GM21576 (cell line): Measurements from ENCODE around the gene KRTAP9-2.
"Not testable (repeated sequence)": the region's sequence is repeated elsewhere in the genome, so short reads cannot be mapped to it uniquely, and the experiment has no call there.

ENCODE experiments used
- ATAC-seq: cut with Tn5 transposase; IDR thresholded peaks from one replicate; pipeline ENCODE4 v1.9.1; 2021; ENCODE audit warnings: mild to moderate bottlenecking, moderate library complexity; ENCODE audit not compliant: unreplicated experiment

Gene KRTAP9-2

GRCh38 chr17:41232399-41233105, 6.1 kb downstream of the KRTAP9-2 start, which contains the start of gene KRTAP9-3:
KRTAP9-3 (plus strand) TSS chr17:41232449; CDS start chr17:41232502, 53 bp downstream.
- ATAC-seq = not testable (repeated sequence)

GRCh38 chr17:41237116-41237515, 10.7 kb downstream of the KRTAP9-2 start:
- ATAC-seq = not testable (repeated sequence)

- ATAC-seq = not testable (repeated sequence)
These were observed 11.5 kb downstream of the KRTAP9-2 start, which contains the start of gene KRTAP9-8 for GRCh38 chr17:41237949-41238437. KRTAP9-8 (plus strand) TSS chr17:41237999; CDS start chr17:41238052, 53 bp downstream.

GRCh38 chr17:41246995-41247787, 20.7 kb downstream of the KRTAP9-2 start:
- ATAC-seq = not testable (repeated sequence)

- ATAC-seq = not testable (repeated sequence)
These were observed 23.3 kb downstream of the KRTAP9-2 start, which contains the start of gene KRTAP9-4 for GRCh38 chr17:41249637-41250240. KRTAP9-4 (plus strand) TSS chr17:41249687; CDS start chr17:41249721, 34 bp downstream.

GRCh38 chr17:41251261-41251660, 24.8 kb downstream of the KRTAP9-2 start:
- ATAC-seq = no peak

GRCh38 chr17:41254861-41255260, 28.4 kb downstream of the KRTAP9-2 start:
- no peak for ATAC-seq

- not testable (repeated sequence) for ATAC-seq
These were observed 29.2 kb downstream of the KRTAP9-2 start, which contains the start of gene KRTAP9-9 for GRCh38 chr17:41255381-41256290. KRTAP9-9 (plus strand) TSS chr17:41255384.

- ATAC-seq = no peak
These were observed 29.8 kb downstream of the KRTAP9-2 start for GRCh38 chr17:41256291-41256685.

GRCh38 chr17:41258406-41258805, 32.0 kb downstream of the KRTAP9-2 start:
- no peak for ATAC-seq

GRCh38 chr17:41263212-41263611, 36.8 kb downstream of the KRTAP9-2 start:
- ATAC-seq = no peak

GRCh38 chr17:41264599-41264998, 38.2 kb downstream of the KRTAP9-2 start:
- no peak for ATAC-seq

- ATAC-seq = no peak
These were observed 38.6 kb downstream of the KRTAP9-2 start, which contains the start of gene KRTAP9-6 for GRCh38 chr17:41265078-41265477. KRTAP9-6 (plus strand) TSS chr17:41265378; CDS start chr17:41265378, 0 bp downstream.

- no peak for ATAC-seq
These were observed 41.3 kb downstream of the KRTAP9-2 start for GRCh38 chr17:41267711-41268110.

- ATAC-seq = not testable (repeated sequence)
These were observed 44.9 kb downstream of the KRTAP9-2 start for GRCh38 chr17:41271323-41271722.

- no peak for ATAC-seq
These were observed 45.4 kb downstream of the KRTAP9-2 start for GRCh38 chr17:41271858-41272257.

- not testable (repeated sequence) for ATAC-seq
These were observed 49.3 kb downstream of the KRTAP9-2 start, which contains the start of gene KRTAP9-7 for GRCh38 chr17:41275648-41276190. KRTAP9-7 (plus strand) TSS chr17:41275698; CDS start chr17:41275698, 0 bp downstream.
